Measurements from ENCODE around the gene SMCO2.

The SMCO2 gene

GRCh38 chr12:27549236-27549800 lies 102.8 kb downstream of the SMCO2 start:
- in situ Hi-C loops (cut with MboI; ENCODE audit: low sequenced_read_pairs), result no loop called here

GRCh38 chr12:27549801-27550652 lies 103.5 kb downstream of the SMCO2 start:
- in situ Hi-C loops (cut with MboI; ENCODE audit: low sequenced_read_pairs), result no loop called here

DNA sequence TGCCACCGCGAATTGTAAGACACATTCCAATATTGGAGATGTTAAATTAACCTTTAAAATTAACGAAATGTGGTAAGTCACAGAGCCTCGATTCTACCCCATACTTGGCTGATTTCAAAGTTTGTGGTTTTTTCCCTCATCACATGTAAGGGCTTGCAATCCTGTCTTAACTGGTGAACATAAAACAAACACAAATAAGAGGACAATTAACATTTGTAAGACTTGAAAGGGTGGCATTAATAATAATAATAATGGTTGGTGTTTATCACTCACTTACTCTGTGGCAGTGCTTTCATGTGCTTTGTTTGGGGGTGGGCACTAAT lies 104.1 kb downstream of the SMCO2 start:
- in situ Hi-C loops (cut with MboI; ENCODE audit: low sequenced_read_pairs), result no loop called here

DNA sequence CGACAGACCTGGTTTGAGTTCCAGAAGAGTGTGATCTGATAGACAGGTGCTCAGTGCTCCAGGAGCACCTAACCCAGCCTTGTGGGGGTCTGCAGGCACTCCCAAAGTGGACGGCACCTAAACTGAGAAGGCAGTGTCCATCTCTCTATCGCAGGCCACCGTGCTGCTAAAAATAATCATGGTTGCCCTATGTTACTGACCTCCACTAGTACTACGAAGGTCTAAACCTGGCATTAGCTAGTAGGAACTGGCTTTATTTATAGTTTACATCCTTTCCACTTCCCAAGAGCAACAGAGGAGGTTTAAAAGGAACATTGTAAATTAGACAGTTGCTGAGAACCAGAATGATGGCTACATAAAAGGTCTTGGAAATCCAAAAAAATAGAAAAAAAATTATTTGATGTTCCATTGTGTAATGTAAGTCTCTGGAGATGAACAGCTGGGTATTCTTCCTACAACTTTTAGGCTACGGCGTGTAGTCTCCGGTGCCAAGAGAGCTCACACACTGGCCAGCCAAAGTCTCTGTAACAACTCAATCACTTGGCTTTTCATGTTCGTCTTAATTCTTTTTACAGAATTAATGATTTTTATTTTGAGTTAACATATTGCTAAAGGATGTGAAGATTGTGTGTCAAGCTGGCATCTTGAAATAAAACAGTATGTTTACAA lies 104.8 kb downstream of the SMCO2 start:
- in situ Hi-C loops (cut with MboI; ENCODE audit: low sequenced_read_pairs), result no loop called here

Data from HL-60/S4 (cell line).